Measurements from ENCODE around the gene CFAP58.

Gene CFAP58

GRCh38 chr10:104323085-104323484, 30.5 kb upstream of the CFAP58 start:
- no peak for DNase-seq (ENCODE audit: low spot score)

GRCh38 chr10:104323760-104324201, 29.9 kb upstream of the CFAP58 start:
- no peak for DNase-seq (ENCODE audit: low spot score)

- no peak for DNase-seq (ENCODE audit: low spot score)
Measured at GRCh38 chr10:104324221-104324686, 29.4 kb upstream of the CFAP58 start.

GRCh38 chr10:104324931-104325330, 28.7 kb upstream of the CFAP58 start:
- DNase-seq (ENCODE audit: low spot score), result no peak

- no peak for DNase-seq (ENCODE audit: low spot score)
Measured at GRCh38 chr10:104325436-104326435, 27.9 kb upstream of the CFAP58 start.

GRCh38 chr10:104326991-104327610, 26.5 kb upstream of the CFAP58 start:
- no peak for DNase-seq (ENCODE audit: low spot score)

- DNase-seq (ENCODE audit: low spot score), result no peak
Measured at GRCh38 chr10:104327745-104328645, 25.6 kb upstream of the CFAP58 start.

- DNase-seq (ENCODE audit: low spot score), result no peak
Measured at GRCh38 chr10:104328646-104328895, 25.1 kb upstream of the CFAP58 start.

- no peak for DNase-seq (ENCODE audit: low spot score)
Measured at GRCh38 chr10:104328896-104329710, 24.5 kb upstream of the CFAP58 start.

GRCh38 chr10:104329735-104330134, 23.9 kb upstream of the CFAP58 start:
- DNase-seq (ENCODE audit: low spot score), result no peak

- no peak for DNase-seq (ENCODE audit: low spot score)
Measured at GRCh38 chr10:104330168-104331110, 23.2 kb upstream of the CFAP58 start.

- DNase-seq (ENCODE audit: low spot score), result no peak
Measured at GRCh38 chr10:104331208-104331838, 22.3 kb upstream of the CFAP58 start.

GRCh38 chr10:104332243-104333031, 21.2 kb upstream of the CFAP58 start:
- DNase-seq (ENCODE audit: low spot score), result no peak

GRCh38 chr10:104333032-104333727, 20.5 kb upstream of the CFAP58 start:
- DNase-seq (ENCODE audit: low spot score), result no peak

- DNase-seq (ENCODE audit: low spot score), result no peak
Measured at GRCh38 chr10:104333728-104334373, 19.8 kb upstream of the CFAP58 start.

- no peak for DNase-seq (ENCODE audit: low spot score)
Measured at GRCh38 chr10:104334561-104334960, 19.1 kb upstream of the CFAP58 start.

GRCh38 chr10:104334965-104335650, 18.5 kb upstream of the CFAP58 start:
- no peak for DNase-seq (ENCODE audit: low spot score)

All from cerebellar cortex (tissue), 1 donor.